ENCODE results near the gene RFESD.
A peak's percentile ranks its signal among the peaks of the same experiment; 100 is the strongest.

RFESD gene

DNA sequence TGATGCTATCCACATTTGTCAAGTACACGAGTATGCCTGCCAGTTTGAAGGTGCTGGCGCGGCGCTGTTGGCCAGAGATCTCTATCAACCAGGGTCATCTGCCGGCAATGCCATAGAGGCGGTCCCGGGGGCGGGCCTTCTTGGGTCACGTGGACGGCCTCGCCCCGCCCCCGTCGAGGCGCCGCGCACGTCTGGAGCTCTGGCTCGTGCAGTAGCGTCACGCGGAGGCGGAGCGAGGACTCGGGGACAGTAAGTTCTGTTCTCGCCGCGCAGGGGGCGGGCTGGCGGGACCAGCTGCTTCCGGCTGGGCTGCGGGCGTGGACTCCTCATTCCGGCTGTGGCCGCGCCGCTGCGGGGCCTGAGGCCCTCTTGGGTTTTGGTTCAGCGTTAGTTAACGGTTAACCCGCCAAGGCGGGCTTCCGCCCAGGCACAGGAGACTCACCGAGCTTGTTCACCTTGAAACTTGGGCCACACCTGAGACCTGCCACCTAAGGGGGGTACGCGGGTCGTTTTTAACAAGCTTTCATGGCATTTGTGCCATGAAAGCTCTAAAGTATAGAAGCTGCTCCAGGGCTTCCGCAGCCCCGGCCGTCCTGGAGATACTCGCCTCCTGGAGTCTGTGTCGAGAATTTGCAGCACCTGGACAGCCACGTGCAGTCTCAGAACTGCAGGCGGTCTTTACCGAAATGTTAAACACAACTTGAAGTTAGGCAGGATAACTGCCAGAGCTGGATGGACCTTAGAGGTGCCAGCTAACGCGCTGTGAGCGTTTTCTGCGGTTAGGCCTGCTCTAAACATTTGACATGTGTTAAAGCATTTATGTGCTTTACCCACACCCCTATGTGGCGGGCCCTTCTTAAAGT lies at the start of gene RFESD:
RFESD (plus strand) TSS at position 209 of the 863 bp plus-strand sequence. CDS start 5,495 bp downstream, outside the sequence.
- DNase-seq, result peak; percentile 94 to 95

DNA sequence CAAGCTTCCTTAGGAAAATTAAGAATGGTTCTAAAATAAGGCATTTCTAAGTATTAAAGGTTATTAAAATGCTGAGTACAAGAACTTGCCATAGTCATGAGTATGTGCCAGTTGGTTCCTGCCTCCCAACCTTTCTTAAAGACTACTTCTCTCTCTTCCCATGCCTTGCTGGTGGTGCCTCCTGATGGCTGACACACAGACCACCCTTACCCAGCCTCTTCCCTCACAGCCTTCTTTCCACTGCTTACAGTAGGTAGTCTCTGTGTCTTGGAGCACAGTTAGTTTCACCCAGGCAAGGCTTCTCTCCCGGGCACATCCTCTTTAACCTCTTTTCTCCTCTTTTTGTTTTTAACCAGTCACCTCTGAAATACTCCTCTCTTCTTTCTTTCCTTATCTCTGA lies 47.3 kb upstream of the RFESD start:
- DNase-seq, result no peak

DNA sequence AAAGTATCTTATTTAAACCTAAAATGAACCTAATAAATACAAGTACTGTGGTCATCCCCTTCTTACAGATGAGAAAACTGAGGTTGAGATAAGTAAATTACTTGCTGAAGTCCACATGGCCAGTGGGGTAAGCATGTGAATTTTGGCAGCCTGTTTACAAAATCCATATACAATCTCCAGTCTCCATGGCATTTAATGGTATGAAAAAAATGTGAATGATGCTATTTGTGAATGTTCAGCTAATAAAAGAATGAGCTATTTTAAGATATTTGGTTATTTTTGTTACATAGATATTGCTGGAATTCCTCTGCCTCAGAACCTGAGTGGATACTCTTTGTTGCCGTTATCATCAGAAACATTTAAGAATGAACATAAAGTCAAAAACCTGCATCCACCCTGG lies 46.0 kb upstream of the RFESD start:
- no peak for DNase-seq

DNA sequence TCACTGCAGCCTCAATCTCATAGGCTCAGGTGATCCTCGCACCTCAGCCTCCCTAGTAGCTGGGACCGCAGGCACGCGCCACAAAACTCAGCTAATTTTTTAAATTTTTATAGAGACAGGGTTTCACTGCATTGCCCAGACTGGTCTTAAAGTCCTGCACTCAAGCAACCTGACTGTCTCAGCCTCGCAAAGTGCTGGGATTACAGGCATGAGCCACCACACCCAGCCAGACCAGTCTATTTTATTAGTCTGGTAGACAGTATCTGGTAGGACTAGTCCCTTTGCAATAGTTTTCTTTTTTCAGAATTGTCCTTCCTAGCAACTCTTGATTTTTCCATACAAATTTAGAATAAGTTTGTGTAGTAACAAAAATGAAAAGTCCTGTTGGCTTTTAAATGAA lies 40.8 kb upstream of the RFESD start:
- no peak for DNase-seq

DNA sequence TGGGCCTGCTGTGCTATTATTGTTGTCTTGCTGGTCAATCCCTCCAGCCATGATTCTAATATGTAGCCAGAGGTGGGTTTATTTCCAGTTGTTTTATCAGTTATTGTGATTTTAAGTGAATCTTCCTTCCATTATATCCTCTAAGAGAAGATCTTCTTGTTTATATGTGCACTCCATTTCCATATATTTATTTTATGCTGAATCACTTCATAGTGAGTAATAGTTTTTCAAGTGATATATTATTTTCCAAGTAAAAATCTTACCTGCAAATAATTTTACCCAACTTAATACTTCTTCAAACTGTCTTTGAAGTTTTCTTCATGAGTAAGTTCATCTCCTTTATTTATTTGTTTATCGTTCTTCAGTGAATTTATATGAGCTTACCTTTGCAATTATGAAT lies 40.2 kb upstream of the RFESD start:
- DNase-seq, result no peak

DNA sequence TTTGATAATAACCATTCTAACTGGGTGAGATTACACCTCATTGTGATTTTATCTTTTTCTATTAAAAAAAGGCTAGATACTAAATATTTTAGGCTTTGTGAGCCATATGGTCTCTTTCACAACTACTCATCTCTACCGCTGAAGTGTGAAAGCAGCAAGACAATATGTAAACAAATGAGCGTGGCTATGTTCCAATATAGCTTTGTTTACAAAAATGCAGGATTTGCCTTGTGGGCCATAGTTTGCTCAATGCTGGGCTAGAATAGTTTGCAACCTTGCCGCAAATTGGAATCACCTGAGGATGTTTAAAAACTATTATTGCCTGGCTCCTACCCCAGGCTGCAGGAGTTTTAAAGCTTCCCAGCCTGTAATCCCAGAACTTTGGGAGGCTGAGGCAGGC lies 36.9 kb upstream of the RFESD start:
- DNase-seq, result no peak

DNA sequence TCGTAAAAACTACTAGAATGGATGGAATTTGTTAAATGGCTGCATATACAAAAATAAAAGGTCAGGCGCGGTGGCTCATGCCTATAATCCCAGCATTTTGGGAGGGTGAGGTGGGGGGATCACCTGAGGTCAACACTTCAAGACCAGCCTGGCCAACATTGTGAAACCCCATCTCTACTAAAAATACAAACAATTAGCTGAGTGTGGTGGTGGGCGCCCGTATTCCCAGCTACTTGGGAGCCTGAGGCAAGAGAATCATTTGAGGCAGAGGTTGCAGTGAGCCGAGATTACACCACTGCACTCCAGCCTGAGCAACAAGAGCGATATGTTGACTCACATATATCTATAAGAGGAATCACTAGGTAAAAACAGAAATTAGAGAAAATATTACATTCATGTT lies 36.0 kb upstream of the RFESD start:
- no peak for DNase-seq

DNA sequence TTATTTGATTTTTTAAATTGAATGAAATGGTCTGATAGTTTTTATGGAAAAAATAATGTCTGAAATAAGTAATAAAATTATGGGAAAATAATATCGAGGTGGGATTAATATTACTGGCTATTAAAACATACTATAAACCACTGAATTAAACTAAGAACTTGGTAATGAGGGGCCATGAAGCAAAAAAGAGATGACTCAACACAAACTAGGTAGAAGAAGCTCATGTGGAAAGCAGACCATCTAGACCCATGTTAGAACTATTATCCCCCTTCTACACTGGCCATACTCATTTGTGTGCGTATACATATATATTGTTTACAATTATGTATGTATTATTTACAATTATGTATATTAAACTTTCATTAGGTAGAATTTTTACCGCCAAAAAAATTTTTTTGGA lies 35.2 kb upstream of the RFESD start:
- no peak for DNase-seq

DNA sequence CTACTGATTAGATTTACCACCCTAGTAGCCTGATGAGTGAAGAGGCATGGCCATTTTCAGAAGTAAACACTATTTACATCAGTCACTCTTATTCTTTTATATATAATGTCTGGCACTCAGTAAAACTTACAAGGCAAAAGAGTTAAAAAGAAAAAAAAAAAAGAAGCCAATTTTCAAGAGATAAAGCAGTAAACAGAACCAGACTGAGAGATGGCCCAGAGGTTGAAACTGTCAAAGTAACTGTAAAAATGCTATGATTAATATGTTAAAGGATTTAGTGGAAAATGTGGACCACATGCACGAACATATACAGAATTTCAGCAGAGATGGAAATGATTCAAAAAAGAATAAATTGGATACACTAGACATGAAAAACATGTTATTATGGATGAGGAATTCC lies 33.1 kb upstream of the RFESD start:
- no peak for DNase-seq

DNA sequence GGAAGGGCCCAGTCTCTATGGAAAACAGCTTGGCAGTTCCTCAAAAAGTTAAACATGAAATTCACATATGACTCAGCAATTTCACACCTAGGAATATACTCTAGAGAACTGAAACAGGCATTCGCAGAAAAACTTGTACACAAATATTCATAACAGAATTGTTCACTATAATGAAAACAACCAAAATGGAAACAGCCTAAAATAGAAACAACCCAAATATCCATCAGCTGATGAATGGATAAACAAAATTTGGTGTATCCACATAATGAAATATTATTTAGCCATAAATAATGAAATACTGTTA lies 31.5 kb upstream of the RFESD start:
- DNase-seq, result no peak

DNA sequence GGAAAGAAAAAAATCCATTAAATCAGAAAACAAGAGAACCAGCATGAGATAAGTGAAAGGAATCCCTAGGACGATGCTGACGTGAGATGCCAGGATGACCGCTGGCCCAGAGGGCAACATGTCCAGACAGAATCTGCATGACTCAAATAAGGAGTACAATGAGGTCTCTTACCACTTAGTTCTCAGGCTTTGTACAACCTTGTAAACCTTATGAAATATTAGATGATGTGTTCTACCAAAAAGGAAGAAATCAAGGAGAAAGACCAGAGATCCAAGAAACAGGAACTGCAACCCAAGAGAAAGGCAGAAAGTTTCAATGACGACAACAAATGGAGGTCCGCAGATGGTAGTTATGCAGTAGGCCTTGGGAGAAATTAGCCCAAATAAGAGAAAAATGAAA lies 29.5 kb upstream of the RFESD start:
- no peak for DNase-seq

DNA sequence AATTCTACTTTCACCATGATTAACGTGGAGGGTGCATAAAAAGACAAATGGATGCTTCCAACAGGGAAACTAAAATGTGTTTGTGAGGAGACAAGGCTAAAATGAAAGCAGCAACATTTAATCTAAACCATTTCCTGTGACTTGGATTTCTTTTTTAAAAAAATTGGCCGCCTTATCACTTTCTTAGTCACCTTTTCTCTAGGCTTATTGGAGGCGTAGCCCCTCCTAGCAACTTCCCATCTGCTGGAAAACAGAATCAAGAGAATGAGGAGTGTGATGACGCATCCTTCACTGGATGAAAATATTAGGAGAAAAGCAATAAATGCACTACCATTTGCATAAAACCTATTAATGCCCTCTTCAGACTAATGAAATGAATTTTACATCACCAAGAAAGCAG lies 27.5 kb upstream of the RFESD start:
- DNase-seq, result no peak

DNA sequence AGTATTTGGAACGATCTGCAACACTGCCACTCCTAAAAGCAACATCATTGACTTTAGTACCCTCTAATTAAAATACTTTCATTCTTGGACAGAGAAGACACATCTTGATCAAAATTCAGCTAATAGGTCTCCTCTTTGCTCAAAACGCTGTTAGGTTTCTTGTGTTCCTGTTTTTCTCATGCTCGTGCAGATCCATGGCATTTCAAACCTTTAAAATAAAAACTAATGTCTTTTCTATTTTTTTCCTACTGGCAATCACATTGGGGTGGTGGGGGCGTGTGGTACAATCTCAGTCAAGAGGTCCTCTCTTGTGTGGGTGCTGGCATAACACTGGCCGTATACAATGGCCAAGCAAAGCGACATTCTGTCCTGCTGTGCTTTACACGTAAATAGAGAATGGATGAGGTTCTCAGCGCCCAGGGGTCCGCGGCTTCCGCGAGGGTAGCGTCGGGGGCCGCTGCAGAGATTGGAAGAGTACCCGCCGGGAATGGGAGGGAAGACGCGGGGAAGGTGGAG lies 27.0 kb upstream of the RFESD start:
- DNase-seq, result no peak

DNA sequence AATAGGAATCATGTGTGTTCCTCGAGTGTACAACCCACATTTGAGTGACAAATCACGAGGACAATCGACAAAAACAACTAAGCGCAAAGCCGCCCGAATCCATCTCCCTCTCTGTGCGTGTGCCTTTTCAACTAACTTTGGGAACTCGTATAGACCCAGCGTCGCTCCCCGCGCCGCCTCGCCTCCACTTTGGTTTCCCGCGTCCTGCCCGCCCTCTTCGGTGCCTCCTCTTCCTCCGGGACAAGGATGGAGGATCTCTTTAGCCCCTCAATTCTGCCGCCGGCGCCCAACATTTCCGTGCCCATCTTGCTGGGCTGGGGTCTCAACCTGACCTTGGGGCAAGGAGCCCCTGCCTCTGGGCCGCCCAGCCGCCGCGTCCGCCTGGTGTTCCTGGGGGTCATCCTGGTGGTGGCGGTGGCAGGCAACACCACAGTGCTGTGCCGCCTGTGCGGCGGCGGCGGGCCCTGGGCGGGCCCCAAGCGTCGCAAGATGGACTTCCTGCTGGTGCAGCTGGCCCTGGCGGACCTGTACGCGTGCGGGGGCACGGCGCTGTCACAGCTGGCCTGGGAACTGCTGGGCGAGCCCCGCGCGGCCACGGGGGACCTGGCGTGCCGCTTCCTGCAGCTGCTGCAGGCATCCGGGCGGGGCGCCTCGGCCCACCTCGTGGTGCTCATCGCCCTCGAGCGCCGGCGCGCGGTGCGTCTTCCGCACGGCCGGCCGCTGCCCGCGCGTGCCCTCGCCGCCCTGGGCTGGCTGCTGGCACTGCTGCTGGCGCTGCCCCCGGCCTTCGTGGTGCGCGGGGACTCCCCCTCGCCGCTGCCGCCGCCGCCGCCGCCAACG lies 26.3 kb upstream of the RFESD start, which contains the start of gene GPR150:
GPR150 (plus strand) TSS at position 58 of the 840 bp plus-strand sequence; CDS start at position 247, 189 bp downstream.
- peak; percentile 57 to 60 for DNase-seq

DNA sequence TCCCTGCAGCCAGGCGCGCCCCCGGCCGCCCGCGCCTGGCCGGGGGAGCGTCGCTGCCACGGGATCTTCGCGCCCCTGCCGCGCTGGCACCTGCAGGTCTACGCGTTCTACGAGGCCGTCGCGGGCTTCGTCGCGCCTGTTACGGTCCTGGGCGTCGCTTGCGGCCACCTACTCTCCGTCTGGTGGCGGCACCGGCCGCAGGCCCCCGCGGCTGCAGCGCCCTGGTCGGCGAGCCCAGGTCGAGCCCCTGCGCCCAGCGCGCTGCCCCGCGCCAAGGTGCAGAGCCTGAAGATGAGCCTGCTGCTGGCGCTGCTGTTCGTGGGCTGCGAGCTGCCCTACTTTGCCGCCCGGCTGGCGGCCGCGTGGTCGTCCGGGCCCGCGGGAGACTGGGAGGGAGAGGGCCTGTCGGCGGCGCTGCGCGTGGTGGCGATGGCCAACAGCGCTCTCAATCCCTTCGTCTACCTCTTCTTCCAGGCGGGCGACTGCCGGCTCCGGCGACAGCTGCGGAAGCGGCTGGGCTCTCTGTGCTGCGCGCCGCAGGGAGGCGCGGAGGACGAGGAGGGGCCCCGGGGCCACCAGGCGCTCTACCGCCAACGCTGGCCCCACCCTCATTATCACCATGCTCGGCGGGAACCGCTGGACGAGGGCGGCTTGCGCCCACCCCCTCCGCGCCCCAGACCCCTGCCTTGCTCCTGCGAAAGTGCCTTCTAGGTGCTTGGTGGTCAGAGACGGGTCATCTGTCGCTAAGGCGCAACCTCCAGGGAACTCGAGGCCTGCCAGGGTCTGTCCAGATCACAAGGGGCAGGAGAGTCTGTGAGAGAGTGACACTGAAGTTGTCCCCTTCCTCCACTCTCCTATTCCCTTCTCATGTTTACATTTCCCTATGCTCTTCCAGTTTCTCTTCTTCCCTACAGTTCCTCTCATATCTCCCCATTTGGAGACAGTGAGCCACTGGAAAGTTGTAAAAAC lies 25.4 kb upstream of the RFESD start:
- DNase-seq, result peak; percentile 20 to 33

DNA sequence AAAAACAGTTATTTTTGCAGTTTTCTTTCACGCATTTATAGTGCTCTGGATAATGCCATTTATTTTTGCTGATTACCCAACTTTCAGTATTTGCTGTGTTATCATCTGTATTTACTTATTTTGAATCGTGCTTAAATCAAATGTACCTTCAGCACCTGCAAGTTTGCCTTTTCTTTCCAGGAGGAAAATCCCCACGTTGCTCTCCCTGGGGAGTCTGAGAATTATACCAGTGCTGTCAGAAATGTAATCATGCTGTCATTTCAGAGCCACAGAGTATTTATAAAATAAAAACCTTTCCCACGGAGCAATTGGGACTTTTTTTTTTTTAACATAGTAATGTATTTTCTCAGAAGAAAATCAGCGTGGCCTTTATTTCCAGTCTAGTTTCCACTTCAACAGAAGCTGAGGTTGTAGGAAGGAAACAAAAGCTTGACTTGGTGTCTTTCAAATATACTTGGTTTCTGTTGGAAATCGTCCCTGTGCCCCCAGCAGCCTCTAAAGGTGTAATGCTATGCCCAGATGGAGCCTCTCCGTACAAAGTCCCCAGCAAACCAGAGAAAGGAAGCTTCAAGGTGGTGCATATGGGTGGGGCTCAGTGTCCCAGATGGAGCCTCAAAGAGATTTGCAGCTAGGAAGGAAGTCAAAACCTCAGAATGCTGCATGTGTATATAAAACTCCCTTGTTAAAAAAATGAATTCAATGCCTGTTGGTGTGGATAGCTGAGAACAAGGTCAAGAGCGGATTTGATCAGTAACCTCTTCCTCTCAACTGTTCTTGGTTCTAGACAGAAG lies 24.5 kb upstream of the RFESD start:
- DNase-seq, result peak; percentile 15 to 70

DNA sequence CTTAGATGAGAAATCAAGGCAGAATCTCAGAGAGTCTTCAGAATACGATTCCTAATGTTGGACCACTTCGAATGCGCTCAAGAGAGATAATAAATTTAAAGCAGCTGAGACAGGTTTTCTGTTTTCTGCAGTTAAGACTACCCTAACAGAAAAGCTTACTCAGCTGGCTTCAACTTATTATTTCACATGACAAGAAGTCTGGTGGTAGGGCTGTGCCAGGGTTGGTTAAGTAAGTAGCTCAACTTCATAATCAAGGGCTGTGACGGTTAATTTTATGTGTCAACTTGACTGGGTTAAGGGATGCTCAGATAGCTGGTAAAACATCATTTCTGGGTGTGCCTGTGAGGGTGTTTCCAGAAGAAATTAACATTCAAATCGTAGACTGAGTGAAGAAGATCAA lies 22.9 kb upstream of the RFESD start:
- no peak for DNase-seq

DNA sequence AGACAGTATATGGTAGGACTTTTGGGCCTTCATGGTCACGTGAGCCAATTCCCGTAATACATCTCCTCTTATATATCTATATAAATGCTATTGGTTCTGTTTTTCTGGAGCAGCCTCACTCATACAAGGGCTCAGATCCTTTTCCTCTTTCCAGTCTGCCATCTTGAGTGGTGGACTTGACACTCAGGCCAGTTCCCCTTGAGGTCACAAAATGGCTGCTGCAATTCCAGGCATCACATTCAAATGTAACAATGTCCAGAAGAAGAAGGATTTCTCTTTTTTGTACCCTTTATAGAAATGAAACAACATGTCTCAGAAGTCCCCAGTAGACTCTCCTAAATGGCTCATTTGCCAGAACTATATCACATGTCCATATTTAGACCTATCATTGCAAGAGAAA lies 22.2 kb upstream of the RFESD start:
- DNase-seq, result no peak

DNA sequence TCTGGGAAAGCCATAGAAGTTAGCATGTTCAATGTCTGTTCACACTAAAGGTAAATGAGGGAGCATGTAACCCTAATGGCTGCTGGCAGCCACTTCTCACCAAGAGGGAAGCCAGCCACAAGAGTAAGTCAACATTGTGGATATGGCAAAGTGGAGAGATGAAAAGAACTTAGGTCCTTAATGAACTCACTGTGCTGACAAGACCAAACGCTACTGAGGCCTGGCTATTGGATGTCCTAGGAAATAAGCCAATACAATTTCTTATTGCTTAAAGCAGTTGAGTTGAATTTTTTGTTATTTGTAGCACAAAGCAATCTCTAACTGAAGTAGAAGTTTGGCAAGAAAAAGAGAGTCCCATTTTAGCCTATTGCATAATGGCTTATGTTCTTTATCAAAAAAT lies 19.9 kb upstream of the RFESD start:
- DNase-seq, result no peak

DNA sequence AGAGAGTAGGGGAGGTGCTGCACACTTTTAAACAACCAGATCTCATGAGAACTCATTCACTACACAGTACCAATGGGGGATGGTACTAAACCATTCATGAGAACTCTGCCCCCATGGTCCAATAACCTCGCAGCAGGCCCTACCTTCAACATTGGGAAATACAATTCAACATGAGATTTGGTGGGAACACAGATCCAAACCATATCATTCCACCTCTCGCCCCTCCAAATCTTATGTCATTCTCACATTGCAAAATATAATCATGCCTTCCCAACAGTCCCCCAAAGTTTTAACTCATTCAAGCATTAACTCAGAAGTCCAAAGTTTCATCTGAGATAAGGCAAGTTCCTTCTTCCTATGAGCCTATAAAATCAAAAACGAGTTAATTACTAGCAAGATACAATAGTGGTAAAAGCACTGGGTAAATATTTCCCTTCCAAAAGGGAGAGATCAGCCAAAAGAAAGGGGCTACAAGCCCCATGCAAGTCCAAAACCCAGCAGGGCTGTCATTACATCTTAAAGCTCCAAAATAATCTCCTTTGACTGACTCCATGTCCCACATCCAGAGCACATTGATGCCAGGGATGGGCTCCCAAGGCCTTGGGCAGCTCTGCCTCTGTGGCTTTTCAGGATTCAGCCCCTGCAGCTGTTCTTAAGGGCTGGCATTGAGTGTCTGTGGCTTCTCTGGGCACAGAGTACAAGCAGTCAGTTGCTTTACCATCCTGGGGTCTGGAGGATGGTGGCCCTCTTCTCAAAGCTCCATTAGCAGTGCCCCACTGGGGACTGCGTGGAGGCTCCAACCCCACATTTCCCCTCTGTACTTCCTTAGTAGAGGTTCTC lies 18.4 kb upstream of the RFESD start:
- no peak for DNase-seq

DNA sequence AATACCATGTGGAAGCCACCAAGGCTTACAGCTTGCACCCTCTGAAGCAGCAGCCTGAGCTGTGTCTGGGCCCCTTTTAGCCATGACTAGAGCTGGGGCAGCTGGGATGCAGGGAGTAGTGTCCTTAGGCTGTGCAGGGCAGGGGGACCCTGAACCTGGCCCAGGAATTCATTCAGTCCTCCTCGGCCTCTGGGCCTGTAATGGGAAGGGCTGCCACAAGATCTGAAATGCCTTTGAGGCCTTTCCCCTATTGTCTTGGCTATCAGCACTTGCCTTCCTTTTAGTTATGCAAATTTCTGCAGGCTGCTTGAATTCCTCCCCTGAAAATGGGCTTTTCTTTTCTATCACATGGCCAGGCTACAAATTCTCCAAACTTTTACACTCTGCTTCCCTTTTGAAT lies 17.6 kb upstream of the RFESD start:
- DNase-seq, result no peak

Data from CD4-positive, alpha-beta T cell treated with Interleukin-4 for 1 hour (primary cell).